GM18858 (cell line): Measurements from ENCODE around the gene ITPR2.
A peak's percentile ranks its signal among the peaks of the same experiment; 100 is the strongest.
"Not testable (repeated sequence)": the region's sequence is repeated elsewhere in the genome, so short reads cannot be mapped to it uniquely, and the experiment has no call there.

ENCODE experiments used
- ATAC-seq: cut with Tn5 transposase; IDR thresholded peaks from one replicate; pipeline ENCODE4 v1.9.1; 2021; ENCODE audit not compliant: unreplicated experiment

Gene ITPR2

DNA sequence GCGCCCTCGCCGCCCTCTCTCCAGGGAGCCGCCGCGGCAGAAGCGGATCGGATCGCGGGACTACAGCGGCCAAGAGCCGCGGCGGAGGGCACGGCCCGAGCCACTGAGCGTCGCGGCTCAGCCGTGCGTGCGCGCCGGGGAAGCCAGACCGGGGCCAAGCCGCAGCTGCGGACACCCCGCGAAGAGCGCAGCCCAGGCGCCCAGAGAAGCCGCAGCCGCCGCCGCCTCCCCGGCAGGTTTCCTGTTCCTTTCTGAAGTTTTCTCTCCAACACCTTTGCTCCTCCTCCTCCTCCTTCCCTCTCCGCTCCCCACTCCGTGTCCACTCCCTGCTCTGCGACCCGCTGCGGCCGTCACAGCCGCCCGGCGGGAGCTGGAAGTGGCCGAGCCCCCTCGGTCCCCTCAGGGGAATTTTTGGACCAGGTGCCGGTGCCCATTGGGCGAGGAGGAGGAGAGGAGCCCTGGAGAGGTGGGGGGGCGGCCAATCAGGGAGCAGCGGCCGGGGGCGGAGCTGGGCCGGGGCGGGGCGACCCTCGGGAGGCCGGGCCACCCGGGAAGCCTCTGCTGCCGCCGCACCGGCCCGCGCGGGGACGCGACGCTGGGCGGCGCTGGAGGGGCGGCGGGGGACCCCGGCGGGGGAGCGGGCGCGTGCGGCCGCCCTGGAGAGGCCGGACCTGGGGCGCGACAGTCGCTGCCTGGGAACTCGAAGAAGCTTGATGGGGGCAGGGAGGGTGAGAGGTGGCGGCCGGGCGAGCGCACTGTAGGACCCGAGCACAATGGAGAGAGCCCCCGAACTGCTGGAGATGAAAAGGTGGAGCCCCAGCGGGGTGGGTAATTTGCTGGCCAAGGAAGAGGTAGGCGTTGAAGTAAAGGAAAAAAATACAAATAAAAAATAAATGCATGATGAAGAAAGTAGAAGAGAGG lies at the start of gene ITPR2:
ITPR2 (minus strand) TSS at position 373 of the 921 bp plus-strand sequence. CDS start 413 bp downstream, outside the sequence.
- ATAC-seq, result peak; percentile 49

GRCh38 chr12:26880625-26881024 lies 47.6 kb upstream of the ITPR2 start:
- ATAC-seq, result no peak

DNA sequence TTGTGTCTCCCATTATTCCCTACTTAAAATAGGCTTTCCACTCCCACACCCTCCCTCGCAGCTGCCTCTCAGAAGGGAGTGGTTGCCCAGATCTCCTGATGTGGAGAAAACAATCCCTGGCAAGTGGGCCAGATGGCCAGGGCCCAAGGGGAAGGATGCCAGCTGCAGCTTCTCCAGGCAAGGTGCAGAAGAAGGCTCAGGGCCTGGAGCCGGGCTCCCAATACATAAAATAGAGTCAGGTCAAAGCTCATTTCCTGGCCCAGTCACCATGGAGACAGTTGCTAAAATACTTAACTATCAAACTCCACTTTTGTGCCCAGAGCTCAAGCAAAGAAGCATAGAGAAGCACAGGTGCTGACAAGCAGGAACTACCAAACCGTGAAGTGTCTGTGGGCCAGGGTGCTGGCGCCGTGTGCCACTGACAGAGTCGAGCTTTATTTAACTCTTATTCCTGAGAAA lies 45.7 kb upstream of the ITPR2 start:
- ATAC-seq, result peak; percentile 59

DNA sequence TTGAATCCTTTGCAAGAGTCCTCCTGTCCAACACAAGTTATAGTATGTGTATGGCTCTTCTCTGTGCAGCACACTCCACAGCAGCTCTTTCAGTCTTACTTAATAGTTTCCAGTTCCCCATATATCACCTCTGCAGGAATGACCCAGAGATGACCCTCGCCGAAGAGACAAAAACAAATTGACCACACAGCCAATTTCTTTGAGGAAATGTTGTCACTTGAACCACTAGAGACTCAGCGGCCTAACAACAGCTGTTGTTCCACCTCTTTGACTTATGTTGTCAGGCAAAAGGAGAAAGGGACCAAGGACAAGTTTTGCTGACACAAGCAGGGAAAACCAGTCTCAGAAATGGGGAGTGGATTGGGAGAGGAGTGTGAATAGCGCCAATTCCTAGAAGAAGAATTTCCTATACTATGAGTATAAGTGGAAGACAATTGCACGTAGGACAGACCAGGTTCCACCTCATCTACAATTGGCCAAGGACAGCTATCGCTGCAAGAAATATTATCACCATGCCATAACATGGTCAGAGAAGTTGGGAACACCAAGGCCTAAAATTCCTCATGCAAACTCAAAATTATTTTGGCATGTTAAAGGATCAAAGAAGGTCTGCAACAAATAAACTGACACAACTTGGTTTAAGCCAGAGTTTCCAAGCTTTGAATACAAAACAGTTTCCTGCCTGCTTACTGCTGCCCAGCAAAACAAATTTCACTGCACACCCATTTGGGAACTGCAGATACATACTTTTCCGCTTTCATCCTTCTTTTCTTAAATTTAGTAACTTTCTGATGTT lies 41.7 kb upstream of the ITPR2 start:
- peak; percentile 54 for ATAC-seq

GRCh38 chr12:26872625-26873024 lies 39.6 kb upstream of the ITPR2 start:
- no peak for ATAC-seq

- no peak for ATAC-seq
Measured at GRCh38 chr12:26871985-26872384, 39.0 kb upstream of the ITPR2 start.

- no peak for ATAC-seq
Measured at GRCh38 chr12:26870491-26871419, 37.8 kb upstream of the ITPR2 start.

GRCh38 chr12:26869908-26870459 lies 37.0 kb upstream of the ITPR2 start:
- ATAC-seq, result no peak

GRCh38 chr12:26869104-26869494 lies 36.1 kb upstream of the ITPR2 start:
- no peak for ATAC-seq

DNA sequence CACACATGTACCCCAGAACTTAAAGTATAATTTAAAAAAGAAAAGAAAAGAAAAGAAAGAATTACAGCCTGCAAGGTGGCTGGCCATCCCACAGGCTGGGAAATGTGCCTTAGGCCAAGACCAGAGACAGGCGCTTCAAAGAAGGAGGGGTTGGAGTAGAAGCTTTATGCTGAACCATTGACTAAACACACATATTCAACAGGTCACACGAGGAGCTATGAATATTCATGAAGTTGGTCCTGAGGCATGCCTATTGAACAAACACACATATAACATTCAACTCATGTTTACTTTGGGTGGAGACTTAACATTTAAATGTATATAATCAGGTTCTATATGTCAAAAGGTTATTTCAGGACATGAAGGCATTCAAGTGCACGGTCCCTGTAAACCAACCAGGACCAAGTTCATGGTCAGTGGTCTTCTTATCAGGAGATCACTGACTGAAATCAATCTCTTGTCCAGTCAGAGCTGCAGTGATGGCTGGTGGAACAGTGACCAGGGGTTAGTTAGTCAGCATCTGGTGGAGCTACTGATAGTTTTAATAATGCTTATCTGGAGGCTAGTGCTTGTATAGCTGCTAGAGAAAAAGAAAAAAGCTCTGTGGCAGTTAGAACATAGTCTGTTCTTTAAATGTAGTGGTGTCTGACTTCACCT lies 35.6 kb upstream of the ITPR2 start:
- no peak for ATAC-seq

- ATAC-seq, result peak; percentile 80
Measured at GRCh38 chr12:26867080-26867479, 34.1 kb upstream of the ITPR2 start.

DNA sequence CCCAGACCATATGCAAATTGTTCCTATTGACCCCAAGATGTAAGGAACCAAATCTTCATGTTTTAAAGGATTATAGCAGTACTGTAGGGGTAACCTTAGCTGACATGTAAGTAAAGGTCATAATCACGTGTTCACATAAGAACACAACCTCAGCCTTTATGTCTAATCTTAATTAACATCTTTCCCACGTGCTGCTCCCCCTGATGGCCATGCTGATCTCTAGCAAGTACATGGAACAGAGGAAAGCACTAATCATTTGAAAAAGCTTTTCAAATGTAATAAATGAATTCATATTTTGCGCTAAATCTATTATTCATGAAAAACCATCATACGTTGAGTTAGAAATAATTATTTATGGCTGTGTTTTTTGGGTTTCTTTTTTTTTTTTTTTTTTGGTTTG lies 30.5 kb upstream of the ITPR2 start:
- ATAC-seq, result no peak

DNA sequence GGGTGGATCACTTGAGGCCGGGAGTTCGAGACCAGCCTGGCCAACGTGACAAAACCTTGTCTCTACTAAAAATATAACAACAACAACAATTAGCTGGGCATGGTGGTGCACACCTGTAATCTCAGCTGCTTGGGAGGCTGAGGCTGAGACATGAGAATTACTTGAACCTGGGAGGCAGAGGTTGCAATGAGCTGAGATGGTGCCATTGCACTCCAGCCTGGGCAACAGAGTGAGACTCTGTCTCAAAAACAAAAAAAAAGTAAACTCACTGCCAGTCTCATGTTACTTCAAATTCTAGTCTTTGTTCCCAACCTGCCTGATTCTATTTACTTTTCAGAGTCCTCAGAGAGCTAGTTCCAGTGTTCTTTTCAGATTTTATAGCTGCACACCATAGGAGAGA lies 29.8 kb upstream of the ITPR2 start:
- not testable (repeated sequence) for ATAC-seq

DNA sequence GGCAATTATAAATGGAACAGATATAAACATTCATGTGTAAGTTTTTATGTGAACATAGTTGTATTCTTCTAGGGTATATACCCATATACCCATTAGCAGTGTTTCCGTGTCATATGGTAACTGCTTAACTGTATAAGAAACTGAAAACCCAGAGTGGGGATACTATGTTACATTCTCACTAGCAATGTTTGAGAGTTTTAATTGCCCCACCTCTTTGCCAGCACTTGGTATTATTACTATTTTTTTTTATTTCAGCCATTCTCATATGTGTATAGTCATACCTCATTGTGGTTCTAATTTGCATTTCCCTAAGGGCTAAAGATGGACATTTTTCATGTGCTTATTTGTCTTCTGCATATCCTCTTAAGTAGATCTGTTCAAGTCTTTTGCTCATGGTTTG lies 28.7 kb upstream of the ITPR2 start:
- ATAC-seq, result no peak

- ATAC-seq, result no peak
Measured at GRCh38 chr12:26857465-26858176, 24.6 kb upstream of the ITPR2 start.

- ATAC-seq, result no peak
Measured at GRCh38 chr12:26855337-26855736, 22.3 kb upstream of the ITPR2 start.

DNA sequence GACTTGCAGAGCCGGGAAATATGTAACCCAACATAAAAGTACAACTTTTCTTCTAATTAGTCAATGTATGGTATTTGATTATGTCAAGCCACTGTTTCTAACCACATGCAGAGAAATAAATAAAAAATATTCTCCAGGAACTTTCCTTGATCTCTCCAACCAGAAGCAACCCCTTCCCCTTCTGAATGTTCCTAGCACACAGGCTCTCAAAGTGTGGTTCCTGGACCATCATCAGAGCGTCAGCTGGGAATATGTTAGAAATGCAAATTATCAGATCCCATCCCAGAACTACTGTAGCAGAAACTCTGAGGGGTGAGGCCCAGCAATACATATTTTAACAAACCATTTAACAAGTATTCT lies 21.0 kb upstream of the ITPR2 start:
- no peak for ATAC-seq

GRCh38 chr12:26853303-26854030 lies 20.5 kb upstream of the ITPR2 start:
- peak; percentile 65 for ATAC-seq
